Measurements from ENCODE around the gene ZNF268. TPM values are rescaled to one million over a fixed set of nuclear protein-coding genes. Genes with fewer than 3 reads are reported as not detected.
"Not testable (repeated sequence)": the region's sequence is repeated elsewhere in the genome, so short reads cannot be mapped to it uniquely, and the experiment has no call there.

The ZNF268 gene
- total RNA-seq, 6 experiments from 2014 or later, result 8.2 to 14.2 (median 10.7) TPM

- Histone ChIP-seq H3K27ac (no peak within 1 kb of the TSS), H3K9me3 (no peaks in the 10 kb centered on the region), H3K4me3 (no peak within 1 kb of the TSS), H3K4me1 (no peaks in the 10 kb centered on the region), H3K36me3 (no peaks in the 10 kb centered on the region), H3K27me3 (no peaks in the 10 kb centered on the region)
- WGBS (ENCODE audit: insufficient coverage, low coverage, low lambda C conversion rate, missing lambda C conversion rate), result 21% methylated on average over 10 of the region's 61 CpGs
- ATAC-seq (no peak), DNase-seq (no peak)
- intact Hi-C loops (cut with DNase I), result no loop called here
- no peak for TF ChIP-seq POLR2A (IDR thresholded peaks at IDR 0.05)
- no peak for TF ChIP-seq CTCF (IDR thresholded peaks at IDR 0.05)
Measured at GRCh38 chr12:133235401-133236112, 54.3 kb downstream of the ZNF268 start, which contains the start of gene ANHX. TSS of gene ANHX (minus strand) at chr12:133235877. CDS start at chr12:133234356, 1,521 bp downstream.

DNA sequence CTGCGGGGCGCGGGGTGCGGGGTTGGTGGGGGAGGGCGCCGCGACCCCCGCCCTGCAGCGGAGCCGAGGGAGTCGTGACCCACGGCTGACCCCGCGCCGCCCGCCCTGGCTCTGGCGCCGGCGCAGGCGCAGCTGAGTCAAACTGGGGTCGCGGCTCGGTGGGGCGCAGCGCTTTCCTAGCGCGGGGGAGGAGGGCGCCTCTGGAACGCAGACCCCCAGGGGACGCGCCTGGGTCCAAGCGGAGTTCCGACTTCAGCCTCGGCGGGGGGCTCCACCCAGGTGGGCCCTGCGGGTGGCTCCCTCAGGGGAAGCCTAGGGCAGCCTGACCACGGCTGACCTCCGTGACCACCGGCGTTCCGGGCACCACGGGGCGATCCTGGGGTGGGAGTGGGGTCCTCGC lies 54.8 kb downstream of the ZNF268 start:
- intact Hi-C loops (cut with DNase I), result no loop called here
- Histone ChIP-seq H3K27ac (no peak overlapping the region), H3K9me3 (no peaks in the 10 kb centered on the region), H3K36me3 (no peaks in the 10 kb centered on the region), H3K27me3 (no peaks in the 10 kb centered on the region), H3K4me3 (no peak overlapping the region), H3K4me1 (no peaks in the 10 kb centered on the region)
- TF ChIP-seq POLR2A (IDR thresholded peaks at IDR 0.05) (no peak), CTCF (IDR thresholded peaks at IDR 0.05) (no peak)
- ATAC-seq (no peak), DNase-seq (no peak)
- no CpG with 5 or more reads among the region's 44 CpGs for WGBS (ENCODE audit: insufficient coverage, low coverage, low lambda C conversion rate, missing lambda C conversion rate)

GRCh38 chr12:133236556-133236955 lies 55.3 kb downstream of the ZNF268 start:
- ATAC-seq, result no peak
- Histone ChIP-seq H3K27me3 (no peaks in the 10 kb centered on the region), H3K4me3 (no peak overlapping the region), H3K9me3 (no peaks in the 10 kb centered on the region), H3K27ac (no peak overlapping the region), H3K36me3 (no peaks in the 10 kb centered on the region), H3K4me1 (no peaks in the 10 kb centered on the region)
- TF ChIP-seq CTCF (IDR thresholded peaks at IDR 0.05), result no peak
- no peak for TF ChIP-seq POLR2A (IDR thresholded peaks at IDR 0.05)
- no peak for DNase-seq
- 93% methylated on average over 11 of the region's 12 CpGs for WGBS (ENCODE audit: insufficient coverage, low coverage, low lambda C conversion rate, missing lambda C conversion rate)
- intact Hi-C loops (cut with DNase I), result no loop called here

- Histone ChIP-seq H3K27ac (no peak overlapping the region), H3K36me3 (no peaks in the 10 kb centered on the region), H3K4me1 (no peaks in the 10 kb centered on the region), H3K4me3 (no peak overlapping the region), H3K27me3 (no peaks in the 10 kb centered on the region), H3K9me3 (peaks cover 0 to 3% (median 0%) of the 10 kb centered on the region in 4 donors)
- ATAC-seq (no peak), DNase-seq (no peak)
- intact Hi-C loops (cut with DNase I), result no loop called here
- WGBS (ENCODE audit: insufficient coverage, low coverage, low lambda C conversion rate, missing lambda C conversion rate), result 49% methylated on average over 6 of the region's 6 CpGs
- no peak for TF ChIP-seq POLR2A (IDR thresholded peaks at IDR 0.05)
- TF ChIP-seq CTCF (IDR thresholded peaks at IDR 0.05), result no peak
Measured at GRCh38 chr12:133251732-133252131, 70.4 kb downstream of the ZNF268 start.

DNA sequence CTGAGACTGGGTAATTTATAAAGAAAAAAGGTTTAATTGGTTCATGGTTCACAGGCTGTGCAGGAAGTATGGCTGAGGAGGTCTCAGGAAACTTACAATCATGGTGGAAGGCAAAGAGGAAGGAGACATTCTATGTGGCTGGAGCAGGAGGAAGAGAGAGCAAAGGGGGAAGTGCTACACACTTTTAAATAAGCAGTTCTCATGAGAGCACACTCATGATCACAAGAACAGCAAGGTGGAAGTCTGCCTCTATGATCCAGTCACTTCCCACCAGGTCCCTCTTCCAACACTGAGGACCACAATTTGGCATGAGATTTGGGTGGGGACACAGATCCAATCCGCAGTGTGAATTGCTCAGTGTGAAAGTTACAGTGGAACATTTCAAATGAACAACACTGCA lies 74.5 kb downstream of the ZNF268 start:
- 29% methylated on average over 1 of the region's 1 CpG for WGBS (ENCODE audit: insufficient coverage, low coverage, low lambda C conversion rate, missing lambda C conversion rate)
- H3K36me3 ChIP-seq; H3K27ac ChIP-seq; H3K4me1 ChIP-seq; DNase-seq; H3K4me3 ChIP-seq; intact Hi-C loops (cut with DNase I); H3K27me3 ChIP-seq; H3K9me3 ChIP-seq: not testable (repeated sequence)
- peak in 1 of 4 donors; percentile 25 for ATAC-seq
